ENCODE data around the gene TBX2. TPM values are rescaled to one million over a fixed set of nuclear protein-coding genes. Genes with fewer than 3 reads are reported as not detected.
"Not testable (repeated sequence)": the region's sequence is repeated elsewhere in the genome, so short reads cannot be mapped to it uniquely, and the experiment has no call there.

The TBX2 gene
- total RNA-seq, 1 experiment from 2014 or later, result not detected

DNA sequence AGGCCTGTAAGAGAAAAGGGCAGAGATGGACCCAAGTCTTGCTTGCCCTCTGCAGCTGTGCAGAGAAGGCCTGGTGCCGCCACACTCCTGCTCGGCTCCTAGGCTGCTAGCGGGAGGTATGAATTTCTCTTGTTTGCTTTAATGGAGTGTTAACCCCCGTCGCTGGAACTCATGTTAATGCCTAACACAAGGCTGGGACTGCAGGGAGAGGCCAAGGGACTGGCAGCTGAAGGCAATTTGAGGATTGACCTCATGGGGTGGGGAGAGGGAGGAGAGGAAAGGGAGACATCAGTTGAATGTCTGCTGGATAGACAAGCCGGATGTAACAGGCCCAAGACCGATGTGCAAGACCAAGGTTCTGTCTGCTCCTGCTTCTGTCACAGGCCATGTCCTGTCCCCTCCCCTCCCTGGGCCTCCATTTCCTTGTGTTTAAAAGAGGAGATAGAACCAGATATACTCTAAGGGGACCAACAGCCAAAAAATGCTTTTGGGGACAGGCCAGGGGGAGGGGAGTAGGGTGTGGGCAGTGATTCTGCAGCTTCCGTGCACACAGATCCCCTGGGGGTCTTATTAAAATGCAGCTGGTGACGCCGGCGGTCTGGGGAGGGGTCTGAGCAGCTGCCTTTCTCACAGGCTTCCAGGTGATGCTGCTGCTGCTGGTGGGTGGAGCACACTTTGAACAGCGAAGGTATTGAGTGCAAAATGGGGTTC lies 46.7 kb upstream of the TBX2 start:
- intact Hi-C loops (cut with micrococcal nuclease; ENCODE audit: unreplicated experiment), result loop anchor here (10.0 kb wide), 1 partner anchor 348 kb away; no protein-coding TSS in a partner anchor
- DNase-seq (ENCODE audit: low spot score), result no peak
- Histone ChIP-seq H3K27me3 (replicated peaks; ENCODE audit: insufficient read depth, low read depth, low read length, poor library complexity) (no peaks in the 10 kb centered on the region), H3K4me3 (ENCODE audit: low read depth, low read length, poor library complexity, severe bottlenecking) (no peak overlapping the region), H3K27ac (ENCODE audit: low read depth, low read length, poor library complexity, severe bottlenecking) (no peak overlapping the region), H3K4me1 (ENCODE audit: insufficient read depth, low read length, poor library complexity, severe bottlenecking) (no peaks in the 10 kb centered on the region), H3K36me3 (ENCODE audit: insufficient read depth, low read length, poor library complexity, severe bottlenecking) (no peaks in the 10 kb centered on the region), H3K9me3 (ENCODE audit: low read depth, low read length, poor library complexity, severe bottlenecking) (no peaks in the 10 kb centered on the region)
- CTCF ChIA-PET, result no interaction called here
- TF ChIP-seq, protein P1, sequence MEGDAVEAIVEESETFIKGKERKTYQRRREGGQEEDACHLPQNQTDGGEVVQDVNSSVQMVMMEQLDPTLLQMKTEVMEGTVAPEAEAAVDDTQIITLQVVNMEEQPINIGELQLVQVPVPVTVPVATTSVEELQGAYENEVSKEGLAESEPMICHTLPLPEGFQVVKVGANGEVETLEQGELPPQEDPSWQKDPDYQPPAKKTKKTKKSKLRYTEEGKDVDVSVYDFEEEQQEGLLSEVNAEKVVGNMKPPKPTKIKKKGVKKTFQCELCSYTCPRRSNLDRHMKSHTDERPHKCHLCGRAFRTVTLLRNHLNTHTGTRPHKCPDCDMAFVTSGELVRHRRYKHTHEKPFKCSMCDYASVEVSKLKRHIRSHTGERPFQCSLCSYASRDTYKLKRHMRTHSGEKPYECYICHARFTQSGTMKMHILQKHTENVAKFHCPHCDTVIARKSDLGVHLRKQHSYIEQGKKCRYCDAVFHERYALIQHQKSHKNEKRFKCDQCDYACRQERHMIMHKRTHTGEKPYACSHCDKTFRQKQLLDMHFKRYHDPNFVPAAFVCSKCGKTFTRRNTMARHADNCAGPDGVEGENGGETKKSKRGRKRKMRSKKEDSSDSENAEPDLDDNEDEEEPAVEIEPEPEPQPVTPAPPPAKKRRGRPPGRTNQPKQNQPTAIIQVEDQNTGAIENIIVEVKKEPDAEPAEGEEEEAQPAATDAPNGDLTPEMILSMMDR (conservative IDR thresholded peaks at IDR 0.05; ENCODE audit: low read depth, low read length), result no peak
- no peak for TF ChIP-seq EZH2 (IDR thresholded peaks at IDR 0.05; ENCODE audit: borderline replicate concordance, low read depth, low read length, poor library complexity, severe bottlenecking)
- BruUV-seq (replicated peaks), result no TSS peak
- POLR2A ChIA-PET (ENCODE audit: low non-redundant PET), result no interaction called here

DNA sequence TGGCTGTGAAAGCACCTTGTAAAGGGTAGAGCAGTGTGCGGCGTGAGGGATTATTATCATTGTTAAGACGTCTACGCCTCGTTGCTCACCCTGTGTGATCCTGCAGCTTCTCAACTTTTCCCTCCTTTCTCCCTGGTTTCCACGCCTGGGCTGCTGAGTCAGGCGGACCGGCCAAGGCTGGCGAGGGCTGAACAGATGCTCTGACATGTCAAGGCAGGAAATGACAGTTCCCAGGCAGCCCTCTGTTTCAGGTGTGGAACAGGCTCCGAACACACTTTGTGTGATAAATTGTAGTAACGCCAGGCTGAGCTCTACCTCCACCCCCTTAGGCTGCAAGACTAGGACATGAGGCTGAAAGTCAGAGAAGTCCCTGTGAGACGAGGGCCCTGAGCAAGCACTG lies 46.0 kb upstream of the TBX2 start:
- H3K9me3 ChIP-seq (ENCODE audit: low read depth, low read length, poor library complexity, severe bottlenecking), result no peaks in the 10 kb centered on the region
- H3K27me3 ChIP-seq (replicated peaks; ENCODE audit: insufficient read depth, low read depth, low read length, poor library complexity), result no peaks in the 10 kb centered on the region
- TF ChIP-seq, protein P1 (conservative IDR thresholded peaks at IDR 0.05; ENCODE audit: low read depth, low read length), result no peak
- no peak for TF ChIP-seq EZH2 (IDR thresholded peaks at IDR 0.05; ENCODE audit: borderline replicate concordance, low read depth, low read length, poor library complexity, severe bottlenecking)
- intact Hi-C loops (cut with micrococcal nuclease; ENCODE audit: unreplicated experiment), result loop anchor here (10.0 kb wide), 1 partner anchor 349 kb away; no protein-coding TSS in a partner anchor
- DNase-seq (ENCODE audit: low spot score), result no peak
- no TSS peak for BruUV-seq (replicated peaks)
- CTCF ChIA-PET, result no interaction called here
- H3K4me3 ChIP-seq (ENCODE audit: low read depth, low read length, poor library complexity, severe bottlenecking), result no peak overlapping the region
- no peak overlapping the region for H3K27ac ChIP-seq (ENCODE audit: low read depth, low read length, poor library complexity, severe bottlenecking)
- H3K36me3 ChIP-seq (ENCODE audit: insufficient read depth, low read length, poor library complexity, severe bottlenecking), result no peaks in the 10 kb centered on the region
- H3K4me1 ChIP-seq (ENCODE audit: insufficient read depth, low read length, poor library complexity, severe bottlenecking), result no peaks in the 10 kb centered on the region
- POLR2A ChIA-PET (ENCODE audit: low non-redundant PET), result no interaction called here

DNA sequence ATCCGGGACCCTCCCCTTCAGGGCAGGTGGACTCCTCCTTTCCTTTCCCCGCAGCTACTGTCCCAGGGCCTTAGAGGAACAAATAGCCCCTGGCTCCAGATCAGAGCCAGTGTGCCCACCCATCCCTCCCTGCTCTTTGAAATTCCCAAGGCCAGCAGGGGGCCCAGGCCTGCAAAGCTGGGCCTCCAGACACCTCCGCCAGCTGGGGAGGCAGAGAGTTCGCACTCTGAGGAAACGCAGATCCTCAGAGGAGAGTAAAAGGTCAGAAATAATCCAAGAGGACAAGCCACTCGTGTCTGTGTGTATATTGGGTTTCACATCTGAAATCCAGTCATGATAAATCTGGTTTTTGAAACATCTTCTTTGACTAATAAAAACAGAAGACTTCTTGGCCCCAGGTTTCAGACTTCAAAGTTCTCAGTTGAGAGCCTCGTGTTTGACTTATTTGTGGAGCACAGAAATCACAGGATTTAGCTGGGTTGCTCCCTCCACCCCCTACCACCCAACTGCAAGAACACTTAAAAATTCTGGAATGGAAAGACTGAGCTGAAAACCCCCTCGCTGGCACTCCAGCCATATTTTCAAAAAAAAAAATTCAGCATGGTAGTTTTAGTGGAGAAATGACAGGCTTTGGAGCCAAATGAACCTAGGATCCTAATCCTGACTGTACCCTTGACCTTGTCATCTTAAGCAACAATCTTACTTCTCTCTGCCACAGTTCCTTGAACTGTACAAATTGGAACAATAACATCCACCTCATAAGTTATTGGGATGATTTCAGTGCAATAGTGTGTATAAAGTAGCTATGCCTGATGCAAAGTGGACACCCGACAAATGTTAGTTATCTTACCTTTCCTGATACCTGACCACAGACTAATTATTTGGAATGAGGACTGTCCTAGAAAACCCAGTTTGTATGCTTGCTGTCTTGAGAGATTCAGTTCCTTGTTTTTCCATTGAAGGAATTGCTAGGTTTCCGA lies 44.5 kb upstream of the TBX2 start:
- Histone ChIP-seq H3K27me3 (replicated peaks; ENCODE audit: insufficient read depth, low read depth, low read length, poor library complexity) (no peaks in the 10 kb centered on the region), H3K27ac (ENCODE audit: low read depth, low read length, poor library complexity, severe bottlenecking) (no peak overlapping the region), H3K4me1 (ENCODE audit: insufficient read depth, low read length, poor library complexity, severe bottlenecking) (no peaks in the 10 kb centered on the region), H3K4me3 (ENCODE audit: low read depth, low read length, poor library complexity, severe bottlenecking) (no peak overlapping the region), H3K9me3 (ENCODE audit: low read depth, low read length, poor library complexity, severe bottlenecking) (no peaks in the 10 kb centered on the region), H3K36me3 (ENCODE audit: insufficient read depth, low read length, poor library complexity, severe bottlenecking) (no peaks in the 10 kb centered on the region)
- ChIA-PET CTCF (no interaction called here), POLR2A (ENCODE audit: low non-redundant PET) (no interaction called here)
- no TSS peak for BruUV-seq (replicated peaks)
- DNase-seq (ENCODE audit: low spot score), result no peak
- no peak for TF ChIP-seq EZH2 (IDR thresholded peaks at IDR 0.05; ENCODE audit: borderline replicate concordance, low read depth, low read length, poor library complexity, severe bottlenecking)
- TF ChIP-seq, protein P1 (conservative IDR thresholded peaks at IDR 0.05; ENCODE audit: low read depth, low read length), result no peak
- intact Hi-C loops (cut with micrococcal nuclease; ENCODE audit: unreplicated experiment), result loop anchor here (10.0 kb wide), 1 partner anchor 350 kb away; no protein-coding TSS in a partner anchor

DNA sequence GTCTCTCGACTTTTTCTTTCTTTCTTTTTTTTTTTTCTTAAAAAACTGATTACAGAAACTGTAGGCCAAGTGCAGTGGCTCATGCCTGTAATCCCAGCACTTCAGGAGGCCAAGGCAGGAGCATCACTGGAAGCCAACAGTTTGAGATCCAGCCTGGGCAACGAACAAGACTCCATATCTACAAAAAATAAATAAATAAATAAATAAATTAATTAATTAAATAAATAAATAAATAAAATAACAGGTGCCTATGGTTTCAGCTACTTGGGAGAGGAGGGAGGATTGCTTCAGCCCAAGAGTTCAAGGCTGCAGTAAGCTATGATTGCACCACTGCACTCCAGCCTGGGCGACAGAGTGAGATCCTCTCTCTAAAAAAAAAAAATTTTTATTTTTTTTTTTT lies 42.6 kb upstream of the TBX2 start:
- intact Hi-C loops (cut with micrococcal nuclease; ENCODE audit: unreplicated experiment), result loop anchor here (10.0 kb wide), 1 partner anchor 352 kb away; no protein-coding TSS in a partner anchor

DNA sequence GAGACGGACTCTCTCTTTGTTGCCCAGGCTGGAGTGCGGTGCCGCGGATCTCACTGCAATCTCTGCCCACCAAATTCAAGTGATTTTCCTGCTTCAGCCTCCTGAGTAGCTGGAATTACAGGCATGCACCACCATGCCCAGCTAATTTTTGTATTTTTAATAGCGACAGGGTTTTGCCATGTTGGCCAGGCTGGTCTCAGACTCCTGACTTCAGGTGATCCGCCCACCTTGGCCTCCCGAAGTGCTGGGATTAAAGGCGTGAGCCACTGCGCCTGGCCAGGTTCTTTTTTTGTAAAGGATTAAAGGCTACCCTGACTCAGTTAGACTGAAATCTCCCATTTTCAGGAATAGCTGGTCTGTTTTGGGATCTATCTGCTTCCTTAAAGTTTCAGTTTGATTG lies 40.1 kb upstream of the TBX2 start:
- H3K27me3 ChIP-seq (replicated peaks; ENCODE audit: insufficient read depth, low read depth, low read length, poor library complexity); H3K9me3 ChIP-seq (ENCODE audit: low read depth, low read length, poor library complexity, severe bottlenecking); H3K4me1 ChIP-seq (ENCODE audit: insufficient read depth, low read length, poor library complexity, severe bottlenecking); POLR2A ChIA-PET (ENCODE audit: low non-redundant PET); H3K27ac ChIP-seq (ENCODE audit: low read depth, low read length, poor library complexity, severe bottlenecking); DNase-seq (ENCODE audit: low spot score); BruUV-seq (replicated peaks); H3K4me3 ChIP-seq (ENCODE audit: low read depth, low read length, poor library complexity, severe bottlenecking); H3K36me3 ChIP-seq (ENCODE audit: insufficient read depth, low read length, poor library complexity, severe bottlenecking): not testable (repeated sequence)
- intact Hi-C loops (cut with micrococcal nuclease; ENCODE audit: unreplicated experiment), result loop anchor here (10.0 kb wide), 1 partner anchor 355 kb away; no protein-coding TSS in a partner anchor
- CTCF ChIA-PET, result interaction anchor here (0.6 to 0.7 kb wide), 2 partner anchors 39 to 821 kb away, joined by 3 to 8 read pairs; no protein-coding TSS in a partner anchor

More for the DNA sequence above, 42.6 kb upstream of the TBX2 start:
- H3K36me3 ChIP-seq (ENCODE audit: insufficient read depth, low read length, poor library complexity, severe bottlenecking); H3K27me3 ChIP-seq (replicated peaks; ENCODE audit: insufficient read depth, low read depth, low read length, poor library complexity); BruUV-seq (replicated peaks); H3K4me3 ChIP-seq (ENCODE audit: low read depth, low read length, poor library complexity, severe bottlenecking); H3K4me1 ChIP-seq (ENCODE audit: insufficient read depth, low read length, poor library complexity, severe bottlenecking); H3K27ac ChIP-seq (ENCODE audit: low read depth, low read length, poor library complexity, severe bottlenecking); POLR2A ChIA-PET (ENCODE audit: low non-redundant PET); CTCF ChIA-PET; DNase-seq (ENCODE audit: low spot score); H3K9me3 ChIP-seq (ENCODE audit: low read depth, low read length, poor library complexity, severe bottlenecking): not testable (repeated sequence)

All from A673 (cell line).